Heart left ventricle (tissue), 13 donors: ENCODE results near the gene CTXN1.

Source experiments
- CTCF ChIP-seq, 12 donors: fragments of 200-600 bp; sonication (generic) in 4 of 12; IDR thresholded peaks; one replicate each; pipeline versions ENCODE4 v1.5.0 to v1.8.0; 2018 to 2022; ENCODE audit warnings: antibody characterized with exemption in 12 of 12, mild to moderate bottlenecking in 5 of 12
- POLR2A ChIP-seq, 2 donors: fragments of 450-650 bp; IDR thresholded peaks; one replicate each; pipeline ENCODE4 v1.6.1; 2017; ENCODE audit warnings: antibody characterized with exemption in 2 of 2, mild to moderate bottlenecking in 2 of 2, moderate library complexity in 2 of 2
- donor health status: ischemic (EF 13 %, LVEDD 7.1; RV severe dilation, severe dysfunction).
- donor health status: DM: no; HTN: yes; CAD: no.
- donor health status: DM: no; HTN: no; CAD: no.
- donor health status: ischemic (EF 25% LVEDD 6.9; RV normal size, moderate dysfunction).
- donor health status: ischemic (EF 25% LVEDD 5.7; RV mildly dilated, moderate dysfunction).
- donor health status: ischemic (EF 35%, LVEDD 5.7; RV mildly dilated, moderate dysfunction).
- donor health status: nonischemic (EF 11% LVEDD 7.7; RV severe dilation, severe dysfunction).
- donor health status: DM: yes; HTN: yes; CAD: no.
- donor health status: PGD.
- donor health status: ischemic (EF 29% LVEDD 5.4; RV normal size, mild dysfunction).
- donor health status: nonischemic (EF 23%, LVEDD 6.1; RV moderate dilation, normal function).

DNA sequence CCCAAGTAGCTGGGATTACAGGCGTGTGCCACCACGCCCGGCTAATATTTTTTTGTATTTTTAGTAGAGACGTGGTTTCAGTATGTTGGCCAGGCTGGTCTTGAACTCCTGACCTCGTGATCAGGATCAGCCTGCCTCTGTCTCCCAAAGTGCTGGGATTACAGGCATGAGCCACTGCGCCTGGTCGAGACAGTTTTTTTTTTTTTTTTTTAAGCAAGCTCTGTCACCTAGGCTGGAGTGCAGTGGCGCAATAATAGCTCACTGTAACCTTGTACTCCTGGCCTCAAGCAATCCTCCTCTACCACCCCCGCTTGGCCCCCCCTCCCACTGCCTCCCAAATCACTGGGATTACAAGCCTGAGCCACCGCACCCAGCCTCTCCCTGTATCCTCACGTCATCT, 28.6 kb downstream of the CTXN1 start:
- no peak for TF ChIP-seq CTCF (IDR thresholded peaks at IDR 0.05)
- no peak for TF ChIP-seq POLR2A (IDR thresholded peaks at IDR 0.05)
